Measurements from ENCODE around the gene PTPN3. TPM values are rescaled to one million over a fixed set of nuclear protein-coding genes. Genes with fewer than 3 reads are reported as not detected.
"Not testable (repeated sequence)": the region's sequence is repeated elsewhere in the genome, so short reads cannot be mapped to it uniquely, and the experiment has no call there.

PTPN3 gene
- total and polyA plus RNA-seq, 2 donors (not counting 1 experiment from before 2014, with no cell fraction given): not detected

DNA sequence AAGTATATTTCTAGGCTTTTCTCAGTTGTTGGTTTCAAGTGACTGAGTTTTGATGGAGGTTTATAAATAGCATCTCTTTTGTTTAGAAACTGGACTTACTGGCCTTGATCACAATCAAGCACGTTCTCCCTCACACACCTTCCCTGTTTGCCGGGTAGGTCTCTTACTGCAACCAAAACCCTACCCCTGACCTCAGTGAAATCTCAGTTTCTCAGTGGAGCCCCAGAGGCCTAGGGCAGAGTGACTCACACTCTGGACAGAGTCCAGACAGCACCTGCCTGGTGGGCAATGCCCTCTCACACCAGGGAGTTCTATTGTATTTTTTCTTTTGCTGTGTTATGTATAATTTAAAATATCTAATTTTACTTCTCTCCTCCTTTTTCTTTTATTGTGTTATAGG is 128.8 kb downstream of the PTPN3 start:
- Mint-ChIP-seq H3K9me3 (ENCODE audit: insufficient read depth) (peaks cover 5% of the 10 kb centered on the region), H3K4me3 (no peak overlapping the region), H3K4me1 (no peaks in the 10 kb centered on the region), H3K27ac (no peak overlapping the region), H3K27me3 (peaks cover 8% of the 10 kb centered on the region)
- intact Hi-C loops (cut with micrococcal nuclease): no loop called here
- 83% methylated on average over 1 of the region's 2 CpGs for WGBS (ENCODE audit: insufficient coverage)
- CTCF ChIA-PET: no interaction called here
- no peak for TF ChIP-seq EZH2 (IDR thresholded peaks at IDR 0.05; ENCODE audit: borderline replicate concordance, insufficient read depth, low read depth, low read length, poor library complexity, severe bottlenecking)
- TF ChIP-seq, protein P1, sequence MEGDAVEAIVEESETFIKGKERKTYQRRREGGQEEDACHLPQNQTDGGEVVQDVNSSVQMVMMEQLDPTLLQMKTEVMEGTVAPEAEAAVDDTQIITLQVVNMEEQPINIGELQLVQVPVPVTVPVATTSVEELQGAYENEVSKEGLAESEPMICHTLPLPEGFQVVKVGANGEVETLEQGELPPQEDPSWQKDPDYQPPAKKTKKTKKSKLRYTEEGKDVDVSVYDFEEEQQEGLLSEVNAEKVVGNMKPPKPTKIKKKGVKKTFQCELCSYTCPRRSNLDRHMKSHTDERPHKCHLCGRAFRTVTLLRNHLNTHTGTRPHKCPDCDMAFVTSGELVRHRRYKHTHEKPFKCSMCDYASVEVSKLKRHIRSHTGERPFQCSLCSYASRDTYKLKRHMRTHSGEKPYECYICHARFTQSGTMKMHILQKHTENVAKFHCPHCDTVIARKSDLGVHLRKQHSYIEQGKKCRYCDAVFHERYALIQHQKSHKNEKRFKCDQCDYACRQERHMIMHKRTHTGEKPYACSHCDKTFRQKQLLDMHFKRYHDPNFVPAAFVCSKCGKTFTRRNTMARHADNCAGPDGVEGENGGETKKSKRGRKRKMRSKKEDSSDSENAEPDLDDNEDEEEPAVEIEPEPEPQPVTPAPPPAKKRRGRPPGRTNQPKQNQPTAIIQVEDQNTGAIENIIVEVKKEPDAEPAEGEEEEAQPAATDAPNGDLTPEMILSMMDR (IDR thresholded peaks at IDR 0.05): no peak
- H3K79me2 ChIP-seq (ENCODE audit: control insufficient read depth, insufficient read depth, low read length): no peaks in the 10 kb centered on the region
- no peaks in the 10 kb centered on the region for H3K9me3 ChIP-seq (ENCODE audit: control extremely low read depth in 1 of 3, control insufficient read depth in 2 of 3, insufficient read depth in 1 of 3, low read length in 2 of 3)
- DNase-seq (no peak), ATAC-seq (ENCODE audit: low read depth) (no peak)
- no peaks in the 10 kb centered on the region for H4K20me1 ChIP-seq (ENCODE audit: control insufficient read depth, insufficient read depth, low read length, poor library complexity, severe bottlenecking)
- H3K27me3 ChIP-seq (replicated peaks in 1 of 4; ENCODE audit: control extremely low read depth in 1 of 4, control insufficient read depth in 3 of 4, insufficient read depth in 4 of 4, low read length in 3 of 4): no peaks in the 10 kb centered on the region
- no peak overlapping the region for H3K27ac ChIP-seq (ENCODE audit: low read length in 2 of 2)
- no peak overlapping the region for H3K9ac ChIP-seq (ENCODE audit: low read length)
- no peak overlapping the region for H3K4me3 ChIP-seq (ENCODE audit: control extremely low read depth in 1 of 5, extremely low read depth in 1 of 5, insufficient read depth in 1 of 5, low read depth in 2 of 5, low read length in 4 of 5)
- no peaks in the 10 kb centered on the region for H3K4me1 ChIP-seq (ENCODE audit: control insufficient read depth in 2 of 2, insufficient read depth in 2 of 2, low read length in 2 of 2)
- no peak overlapping the region for H2AFZ ChIP-seq (ENCODE audit: insufficient read depth, low read depth, low read length, poor library complexity, severe bottlenecking)
- POLR2A ChIA-PET: no interaction called here
- H3K4me2 ChIP-seq (replicated peaks; ENCODE audit: low read depth, low read length, poor library complexity, severe bottlenecking): no peak overlapping the region
- H3K36me3 ChIP-seq (replicated peaks in 1 of 2; ENCODE audit: control extremely low read depth in 1 of 2, control insufficient read depth in 1 of 2, extremely low read depth in 1 of 2, insufficient read depth in 2 of 2, low read length in 1 of 2): no peaks in the 10 kb centered on the region

GRCh38 chr9:109360771-109361170 is 137.3 kb downstream of the PTPN3 start:
- Histone ChIP-seq H3K27ac (ENCODE audit: low read length in 2 of 2) (no peak overlapping the region), H2AFZ (ENCODE audit: insufficient read depth, low read depth, low read length, poor library complexity, severe bottlenecking) (no peak overlapping the region), H3K79me2 (ENCODE audit: control insufficient read depth, insufficient read depth, low read length) (no peaks in the 10 kb centered on the region), H4K20me1 (ENCODE audit: control insufficient read depth, insufficient read depth, low read length, poor library complexity, severe bottlenecking) (no peaks in the 10 kb centered on the region), H3K4me2 (replicated peaks; ENCODE audit: low read depth, low read length, poor library complexity, severe bottlenecking) (no peak overlapping the region), H3K9me3 (ENCODE audit: control extremely low read depth in 1 of 3, control insufficient read depth in 2 of 3, insufficient read depth in 1 of 3, low read length in 2 of 3) (no peaks in the 10 kb centered on the region), H3K4me1 (ENCODE audit: control insufficient read depth in 2 of 2, insufficient read depth in 2 of 2, low read length in 2 of 2) (no peaks in the 10 kb centered on the region), H3K9ac (ENCODE audit: low read length) (no peak overlapping the region), H3K36me3 (replicated peaks in 1 of 2; ENCODE audit: control extremely low read depth in 1 of 2, control insufficient read depth in 1 of 2, extremely low read depth in 1 of 2, insufficient read depth in 2 of 2, low read length in 1 of 2) (no peaks in the 10 kb centered on the region), H3K4me3 (ENCODE audit: control extremely low read depth in 1 of 5, extremely low read depth in 1 of 5, insufficient read depth in 1 of 5, low read depth in 2 of 5, low read length in 4 of 5) (no peak overlapping the region), H3K27me3 (replicated peaks in 1 of 4; ENCODE audit: control extremely low read depth in 1 of 4, control insufficient read depth in 3 of 4, insufficient read depth in 4 of 4, low read length in 3 of 4) (peaks cover 0 to 3% (median 0%) of the 10 kb centered on the region in 4 experiments)
- Mint-ChIP-seq H3K27me3 (peaks cover 14% of the 10 kb centered on the region), H3K4me3 (no peak overlapping the region), H3K4me1 (no peaks in the 10 kb centered on the region), H3K9me3 (ENCODE audit: insufficient read depth) (peaks cover 3% of the 10 kb centered on the region), H3K27ac (no peak overlapping the region)
- ChIA-PET POLR2A (no interaction called here), CTCF (no interaction called here)
- TF ChIP-seq EZH2 (IDR thresholded peaks at IDR 0.05; ENCODE audit: borderline replicate concordance, insufficient read depth, low read depth, low read length, poor library complexity, severe bottlenecking): no peak
- TF ChIP-seq, protein P1 (IDR thresholded peaks at IDR 0.05): no peak
- intact Hi-C loops (cut with micrococcal nuclease): no loop called here
- no peak for ATAC-seq (ENCODE audit: low read depth)
- DNase-seq: no peak
- no CpG with 5 or more reads among the region's 5 CpGs for WGBS (ENCODE audit: insufficient coverage)

GRCh38 chr9:109358968-109359603 is 139.0 kb downstream of the PTPN3 start:
- H3K27ac ChIP-seq (ENCODE audit: low read length in 2 of 2); H3K9ac ChIP-seq (ENCODE audit: low read length); H3K27me3 ChIP-seq (replicated peaks in 1 of 4; ENCODE audit: control extremely low read depth in 1 of 4, control insufficient read depth in 3 of 4, insufficient read depth in 4 of 4, low read length in 3 of 4); ATAC-seq (ENCODE audit: low read depth); H3K4me2 ChIP-seq (replicated peaks; ENCODE audit: low read depth, low read length, poor library complexity, severe bottlenecking); intact Hi-C loops (cut with micrococcal nuclease); H3K36me3 ChIP-seq (replicated peaks in 1 of 2; ENCODE audit: control extremely low read depth in 1 of 2, control insufficient read depth in 1 of 2, extremely low read depth in 1 of 2, insufficient read depth in 2 of 2, low read length in 1 of 2); DNase-seq; H3K4me3 Mint-ChIP-seq; H3K27ac Mint-ChIP-seq; H3K4me3 ChIP-seq (ENCODE audit: control extremely low read depth in 1 of 5, extremely low read depth in 1 of 5, insufficient read depth in 1 of 5, low read depth in 2 of 5, low read length in 4 of 5); POLR2A ChIA-PET; H3K4me1 ChIP-seq (ENCODE audit: control insufficient read depth in 2 of 2, insufficient read depth in 2 of 2, low read length in 2 of 2); H3K4me1 Mint-ChIP-seq; H4K20me1 ChIP-seq (ENCODE audit: control insufficient read depth, insufficient read depth, low read length, poor library complexity, severe bottlenecking); H3K79me2 ChIP-seq (ENCODE audit: control insufficient read depth, insufficient read depth, low read length); H3K9me3 Mint-ChIP-seq (ENCODE audit: insufficient read depth); H3K9me3 ChIP-seq (ENCODE audit: control extremely low read depth in 1 of 3, control insufficient read depth in 2 of 3, insufficient read depth in 1 of 3, low read length in 2 of 3); H2AFZ ChIP-seq (ENCODE audit: insufficient read depth, low read depth, low read length, poor library complexity, severe bottlenecking): not testable (repeated sequence)
- CTCF ChIA-PET: interaction anchor here (0.6 kb wide), 1 partner anchor 111 kb away, joined by 4 read pairs; no protein-coding TSS in a partner anchor
- peaks cover 10% of the 10 kb centered on the region for H3K27me3 Mint-ChIP-seq
- 90% methylated on average over 2 of the region's 8 CpGs for WGBS (ENCODE audit: insufficient coverage)

Data from B cell (primary cell).